ENCODE measurements around the gene GHR.
"Not testable (repeated sequence)": the region's sequence is repeated elsewhere in the genome, so short reads cannot be mapped to it uniquely, and the experiment has no call there.

The GHR gene

DNA sequence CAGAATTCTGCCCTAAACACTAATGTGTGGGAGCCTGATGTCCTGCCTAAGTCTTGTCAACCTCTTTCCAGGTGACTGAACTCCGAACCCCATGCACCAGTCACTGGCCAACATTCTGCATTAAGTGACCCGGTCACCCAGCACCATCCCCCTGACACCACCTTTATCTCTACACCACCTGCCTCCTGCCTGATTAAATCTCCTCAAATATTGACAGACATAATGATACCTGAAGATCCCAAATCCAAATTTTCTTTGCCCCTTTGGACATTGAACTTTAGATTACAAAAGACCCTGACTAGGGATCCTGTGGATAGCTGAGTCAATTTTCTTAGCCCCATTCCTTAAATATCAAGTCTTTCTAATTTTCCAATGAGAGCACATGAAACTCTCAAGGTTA, 150.1 kb downstream of the GHR start:
- Histone ChIP-seq H3K27me3 (no peaks in the 10 kb centered on the region), H3K9me3 (no peaks in the 10 kb centered on the region), H3K27ac (no peak overlapping the region), H3K4me3 (ENCODE audit: low read depth in 1 of 2, low read length in 1 of 2) (no peak overlapping the region), H3K36me3 (no peaks in the 10 kb centered on the region), H3K4me1 (ENCODE audit: control insufficient read depth in 1 of 2, insufficient read depth in 1 of 2, low read depth in 1 of 2, low read length in 1 of 2) (no peaks in the 10 kb centered on the region)
- TF ChIP-seq CTCF (IDR thresholded peaks at IDR 0.05) = no peak

GRCh38 chr5:42575914-42576313, 152.7 kb downstream of the GHR start:
- H3K27me3 ChIP-seq; H3K4me3 ChIP-seq (ENCODE audit: low read depth in 1 of 2, low read length in 1 of 2); H3K9me3 ChIP-seq; H3K27ac ChIP-seq; H3K4me1 ChIP-seq (ENCODE audit: control insufficient read depth in 1 of 2, insufficient read depth in 1 of 2, low read depth in 1 of 2, low read length in 1 of 2); H3K36me3 ChIP-seq: not testable (repeated sequence)

DNA sequence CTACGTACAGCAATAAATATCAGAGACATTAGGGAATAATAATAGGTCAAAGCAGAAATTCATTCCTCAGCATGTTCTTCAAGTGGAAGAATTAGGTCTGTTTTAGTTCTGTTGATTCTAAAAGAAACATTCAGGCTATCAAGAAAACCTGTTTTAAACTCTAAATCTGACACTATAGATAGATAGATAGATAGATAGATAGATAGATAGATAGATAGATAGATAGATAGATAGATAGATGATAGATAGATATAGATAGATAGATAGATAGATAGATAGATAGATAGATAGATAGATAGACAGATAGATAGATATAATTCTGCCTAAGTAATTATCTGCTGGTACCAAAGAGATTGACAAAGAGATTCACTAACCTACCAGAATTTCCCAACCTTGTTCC, 155.7 kb downstream of the GHR start:
- not testable (repeated sequence) for H3K27ac ChIP-seq, H3K9me3 ChIP-seq

DNA sequence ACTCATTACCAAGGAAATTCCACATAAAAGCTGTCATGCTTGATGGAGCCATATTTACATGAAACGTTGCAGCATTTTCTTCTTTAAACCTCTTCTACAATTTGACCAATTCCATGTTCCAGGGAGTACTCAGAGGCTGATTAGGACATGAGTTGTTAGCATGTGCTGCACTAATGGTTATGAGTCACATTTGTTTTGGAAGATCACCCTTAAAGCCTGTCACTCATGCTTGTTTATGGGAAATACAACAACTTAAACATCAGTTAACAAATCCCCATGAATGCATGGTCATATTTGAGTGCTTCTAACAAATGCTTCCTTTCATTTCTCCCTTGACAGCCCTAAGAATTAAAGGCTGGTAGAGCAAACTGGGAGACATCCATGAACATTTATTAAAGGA, 156.1 kb downstream of the GHR start:
- no peak for TF ChIP-seq CTCF (IDR thresholded peaks at IDR 0.05)

More for the DNA sequence above, 155.7 kb downstream of the GHR start:
- H3K36me3 ChIP-seq; H3K27me3 ChIP-seq; H3K4me3 ChIP-seq (ENCODE audit: low read depth in 1 of 2, low read length in 1 of 2); H3K4me1 ChIP-seq (ENCODE audit: control insufficient read depth in 1 of 2, insufficient read depth in 1 of 2, low read depth in 1 of 2, low read length in 1 of 2): not testable (repeated sequence)

DNA sequence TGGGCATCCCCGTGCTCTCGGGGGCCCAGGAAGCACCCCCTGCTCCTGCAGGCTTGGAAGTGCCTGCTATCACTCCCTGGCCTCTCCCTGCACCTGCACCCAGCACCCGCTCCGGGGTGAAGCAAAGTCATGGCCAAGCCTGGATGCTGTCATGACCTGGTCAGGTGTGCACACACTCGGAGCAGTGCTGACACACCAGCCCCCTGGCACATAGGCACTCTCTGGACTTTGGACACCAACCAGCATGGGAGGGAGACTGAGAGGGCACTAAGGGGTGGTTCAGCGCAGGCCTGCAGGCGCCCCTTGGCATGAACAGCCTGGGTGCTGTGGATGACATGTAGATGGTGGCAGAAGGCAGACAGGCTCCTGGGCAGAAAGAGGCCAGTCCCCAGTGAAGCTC, 158.6 kb downstream of the GHR start:
- Histone ChIP-seq H3K27ac (no peak overlapping the region), H3K36me3 (no peaks in the 10 kb centered on the region), H3K4me1 (ENCODE audit: control insufficient read depth in 1 of 2, insufficient read depth in 1 of 2, low read depth in 1 of 2, low read length in 1 of 2) (no peaks in the 10 kb centered on the region), H3K27me3 (no peaks in the 10 kb centered on the region), H3K9me3 (no peaks in the 10 kb centered on the region), H3K4me3 (ENCODE audit: low read depth in 1 of 2, low read length in 1 of 2) (no peak overlapping the region)
- no peak for TF ChIP-seq CTCF (IDR thresholded peaks at IDR 0.05)

More for the DNA sequence above, 156.1 kb downstream of the GHR start:
- Histone ChIP-seq H3K27ac (no peak overlapping the region), H3K4me1 (ENCODE audit: control insufficient read depth in 1 of 2, insufficient read depth in 1 of 2, low read depth in 1 of 2, low read length in 1 of 2) (no peaks in the 10 kb centered on the region), H3K27me3 (no peaks in the 10 kb centered on the region), H3K9me3 (no peaks in the 10 kb centered on the region), H3K36me3 (no peaks in the 10 kb centered on the region), H3K4me3 (ENCODE audit: low read depth in 1 of 2, low read length in 1 of 2) (no peak overlapping the region)

- no peaks in the 10 kb centered on the region for H3K27me3 ChIP-seq
- TF ChIP-seq CTCF (IDR thresholded peaks at IDR 0.05) = no peak
- H3K27ac ChIP-seq = no peak overlapping the region
- no peaks in the 10 kb centered on the region for H3K36me3 ChIP-seq
- no peaks in the 10 kb centered on the region for H3K9me3 ChIP-seq
- H3K4me1 ChIP-seq (ENCODE audit: control insufficient read depth in 1 of 2, insufficient read depth in 1 of 2, low read depth in 1 of 2, low read length in 1 of 2) = no peaks in the 10 kb centered on the region
- H3K4me3 ChIP-seq (ENCODE audit: low read depth in 1 of 2, low read length in 1 of 2) = no peak overlapping the region
Observed at GRCh38 chr5:42582723-42583122, 159.5 kb downstream of the GHR start.

GRCh38 chr5:42583322-42583721, 160.1 kb downstream of the GHR start:
- Histone ChIP-seq H3K27ac (no peak overlapping the region), H3K4me1 (ENCODE audit: control insufficient read depth in 1 of 2, insufficient read depth in 1 of 2, low read depth in 1 of 2, low read length in 1 of 2) (no peaks in the 10 kb centered on the region), H3K9me3 (no peaks in the 10 kb centered on the region), H3K27me3 (no peaks in the 10 kb centered on the region), H3K4me3 (ENCODE audit: low read depth in 1 of 2, low read length in 1 of 2) (no peak overlapping the region), H3K36me3 (no peaks in the 10 kb centered on the region)
- TF ChIP-seq CTCF (IDR thresholded peaks at IDR 0.05) = peak; percentile 31
